Heart right ventricle (tissue), 16 donors: Measurements from ENCODE around the gene CTDNEP1. TPM values are rescaled to one million over a fixed set of nuclear protein-coding genes. Genes with fewer than 3 reads are reported as not detected.

ENCODE experiments used
- ATAC-seq, 8 donors: fragments of 200-7000 bp; cut with Tn5 transposase; one replicate each; pipeline ENCODE4 v1.9.1; 2020; ENCODE audit warnings: mild to moderate bottlenecking in 8 of 8, moderate library complexity in 8 of 8, moderate number of reproducible peaks in 1 of 8
- DNase-seq, 2 donors: peaks; one replicate each; pipeline ENCODE4 v3.0.0-alpha.2; 2020
- H3K27ac ChIP-seq, 10 donors: fragments of 200-600 bp; sonication (generic) in 2 of 10; one replicate each; pipeline versions ENCODE4 v1.5.0 to v1.8.0; 2020 to 2022; ENCODE audit warnings: mild to moderate bottlenecking in 3 of 10
- H3K27me3 ChIP-seq, 7 donors: fragments of 200-600 bp; one replicate each; pipeline ENCODE4 v1.8.0; 2021 to 2022; ENCODE audit warnings: mild to moderate bottlenecking in 2 of 7
- H3K36me3 ChIP-seq, 9 donors: fragments of 200-600 bp; sonication (generic) in 1 of 9; one replicate each; pipeline versions ENCODE4 v1.5.0 to v1.8.0; 2020 to 2022; ENCODE audit warnings: mild to moderate bottlenecking in 2 of 9
- H3K4me1 ChIP-seq, 9 donors: fragments of 200-600 bp; sonication (generic) in 1 of 9; one replicate each; pipeline versions ENCODE4 v1.5.0 to v1.8.0; 2020 to 2022; ENCODE audit warnings: mild to moderate bottlenecking in 4 of 9
- H3K4me3 ChIP-seq, 10 donors: fragments of 200-600 bp; sonication (generic) in 2 of 10; one replicate each; pipeline versions ENCODE4 v1.5.0 to v1.8.0; 2020 to 2022; ENCODE audit warnings: mild to moderate bottlenecking in 7 of 10, moderate library complexity in 2 of 10
- H3K9me3 ChIP-seq, 11 donors: fragments of 200-600 bp in 10 of 11; sonication (generic) in 2 of 11; one replicate each; pipeline versions ENCODE4 v1.5.0 to v1.8.0; 2013 to 2022; ENCODE audit warnings: mild to moderate bottlenecking in 2 of 11, control low read depth in 1 of 11, moderate library complexity in 1 of 11
- WGBS, 2 donors: extraction: QIAGEN DNeasy Blood & Tissue Kit; methylation state at CpG; one replicate each; pipeline ENCODE4 v1.1.7; 2013; ENCODE audit warnings: inconsistent platforms in 1 of 2; 5-methylcytosine and 5-hydroxymethylcytosine counted together
- intact Hi-C, 10 donors: fragments of 100-400 bp; cut with DNase I; formaldehyde crosslinking; loops; one replicate each; pipeline versions ENCODE4 v1.11.1 to v1.14.2; 2022
- polyA plus RNA-seq, 2 donors: library from polyadenylated mRNA; stranded (reverse); fragments of 200-250 nt; gene quantifications; one replicate each; pipeline ENCODE4 v1.2.3, GENCODE V29; 2013
- total RNA-seq, 10 donors: library from RNA; stranded (reverse); fragmentation: NEBNext Ultra II Directional in 3 of 10; extraction: Animal tissue kit (Norgen Biotek cat#: 25700) in 3 of 10; gene quantifications; one replicate each; pipeline versions ENCODE4 v1.2.1 to v1.2.4, GENCODE V29; 2021 to 2023
- TF ChIP-seq, protein P1 (sequence below), 9 donors: fragments of 200-600 bp; sonication (generic) in 2 of 9; IDR thresholded peaks; one replicate each; pipeline versions ENCODE4 v1.5.0 to v1.8.0; 2021 to 2022; ENCODE audit warnings: antibody characterized with exemption in 9 of 9, mild to moderate bottlenecking in 5 of 9, moderate library complexity in 1 of 9
- donor health status: Arrhythmogenic right ventricular cardiomyopathy.
- donor health status: ischemic (EF 13 %, LVEDD 7.1; RV severe dilation, severe dysfunction).
- donor health status: healthy with polysubstance abuse.
- donor health status: DM: no; HTN: yes; CAD: no.
- donor health status: DM: no; HTN: no; CAD: no.
- donor health status: ischemic (EF 25% LVEDD 6.9; RV normal size, moderate dysfunction).
- donor health status: ischemic (EF 25% LVEDD 5.7; RV mildly dilated, moderate dysfunction).
- donor health status: healthy.
- donor health status: DM: yes; HTN: yes; CAD: no.
- donor health status: Ischemic cardiomyopathy.
- donor health status: ischemic (EF 35%, LVEDD 5.7; RV mildly dilated, moderate dysfunction).
- donor health status: nonischemic (EF 11% LVEDD 7.7; RV severe dilation, severe dysfunction).
- donor health status: DM: yes; HTN: yes; CAD: no.
- donor health status: PGD.
- donor health status: ischemic (EF 29% LVEDD 5.4; RV normal size, mild dysfunction).
- donor health status: nonischemic (EF 23%, LVEDD 6.1; RV moderate dilation, normal function).

Gene CTDNEP1
- total and polyA plus RNA-seq, 12 donors: 56.3 to 135 (median 110) TPM

DNA sequence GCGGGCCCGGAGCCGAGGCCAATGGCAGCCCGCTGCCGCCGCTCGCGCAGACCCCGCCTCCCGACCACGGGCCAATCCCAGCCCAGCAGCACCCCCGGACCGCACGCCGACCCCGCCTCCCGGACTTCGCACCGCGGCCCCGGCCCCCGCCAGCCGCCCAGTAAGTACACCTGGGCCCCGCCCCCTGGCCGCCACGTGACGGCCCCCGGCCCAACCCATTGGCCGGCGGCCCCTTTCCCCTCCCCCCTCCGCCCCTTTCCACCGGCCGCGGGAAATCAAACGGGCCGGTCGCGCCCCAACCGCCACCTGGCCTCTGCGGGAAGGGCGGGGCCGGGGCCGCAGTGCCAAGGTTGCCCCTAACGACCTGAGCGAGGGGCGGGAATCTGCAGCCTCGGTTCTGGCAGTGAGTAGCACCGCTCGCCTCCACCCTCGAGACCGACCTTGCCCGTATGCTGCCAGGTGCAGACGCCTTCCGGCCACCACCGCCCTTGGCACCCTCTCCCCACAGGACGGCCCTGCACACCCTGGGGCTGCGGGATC is 43.1 kb upstream of the CTDNEP1 start, which contains the start of gene YBX2:
Gene YBX2 (minus strand): TSS at position 26 of the 540 bp plus-strand sequence. CDS start 139 bp downstream, outside the sequence.
- peak within 1 kb of the TSS in 6 of 10 donors; percentile 45 to 84 (median 82) for H3K27ac ChIP-seq
- WGBS, 2 donors: 1 to 3% methylated on average over 30 to 51 of the region's 57 CpGs
- H3K9me3 ChIP-seq: no peaks in the 10 kb centered on the region
- DNase-seq: peak; percentile 66 to 75
- peaks cover 21 to 67% (median 58%) of the 10 kb centered on the region in 9 donors for H3K4me1 ChIP-seq
- peaks cover 0 to 71% (median 38%) of the 10 kb centered on the region in 7 donors for H3K27me3 ChIP-seq
- peak within 1 kb of the TSS in 9 of 10 donors; percentile 16 to 45 (median 25) for H3K4me3 ChIP-seq
- intact Hi-C loops: loop anchor here in 7 of 10 donors (5.0 to 10.0 kb wide), 6 partner anchors 42 to 250 kb away; partner anchors contain the start of genes SLC16A11 (in 2 of the 7), CTDNEP1 (in 1 of the 7) and ELP5 (in 1 of the 7)
- no peaks in the 10 kb centered on the region for H3K36me3 ChIP-seq
- peak; percentile 11 to 42 (median 30) for ATAC-seq
- TF ChIP-seq, protein P1, sequence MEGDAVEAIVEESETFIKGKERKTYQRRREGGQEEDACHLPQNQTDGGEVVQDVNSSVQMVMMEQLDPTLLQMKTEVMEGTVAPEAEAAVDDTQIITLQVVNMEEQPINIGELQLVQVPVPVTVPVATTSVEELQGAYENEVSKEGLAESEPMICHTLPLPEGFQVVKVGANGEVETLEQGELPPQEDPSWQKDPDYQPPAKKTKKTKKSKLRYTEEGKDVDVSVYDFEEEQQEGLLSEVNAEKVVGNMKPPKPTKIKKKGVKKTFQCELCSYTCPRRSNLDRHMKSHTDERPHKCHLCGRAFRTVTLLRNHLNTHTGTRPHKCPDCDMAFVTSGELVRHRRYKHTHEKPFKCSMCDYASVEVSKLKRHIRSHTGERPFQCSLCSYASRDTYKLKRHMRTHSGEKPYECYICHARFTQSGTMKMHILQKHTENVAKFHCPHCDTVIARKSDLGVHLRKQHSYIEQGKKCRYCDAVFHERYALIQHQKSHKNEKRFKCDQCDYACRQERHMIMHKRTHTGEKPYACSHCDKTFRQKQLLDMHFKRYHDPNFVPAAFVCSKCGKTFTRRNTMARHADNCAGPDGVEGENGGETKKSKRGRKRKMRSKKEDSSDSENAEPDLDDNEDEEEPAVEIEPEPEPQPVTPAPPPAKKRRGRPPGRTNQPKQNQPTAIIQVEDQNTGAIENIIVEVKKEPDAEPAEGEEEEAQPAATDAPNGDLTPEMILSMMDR (IDR thresholded peaks at IDR 0.05): no peak

DNA sequence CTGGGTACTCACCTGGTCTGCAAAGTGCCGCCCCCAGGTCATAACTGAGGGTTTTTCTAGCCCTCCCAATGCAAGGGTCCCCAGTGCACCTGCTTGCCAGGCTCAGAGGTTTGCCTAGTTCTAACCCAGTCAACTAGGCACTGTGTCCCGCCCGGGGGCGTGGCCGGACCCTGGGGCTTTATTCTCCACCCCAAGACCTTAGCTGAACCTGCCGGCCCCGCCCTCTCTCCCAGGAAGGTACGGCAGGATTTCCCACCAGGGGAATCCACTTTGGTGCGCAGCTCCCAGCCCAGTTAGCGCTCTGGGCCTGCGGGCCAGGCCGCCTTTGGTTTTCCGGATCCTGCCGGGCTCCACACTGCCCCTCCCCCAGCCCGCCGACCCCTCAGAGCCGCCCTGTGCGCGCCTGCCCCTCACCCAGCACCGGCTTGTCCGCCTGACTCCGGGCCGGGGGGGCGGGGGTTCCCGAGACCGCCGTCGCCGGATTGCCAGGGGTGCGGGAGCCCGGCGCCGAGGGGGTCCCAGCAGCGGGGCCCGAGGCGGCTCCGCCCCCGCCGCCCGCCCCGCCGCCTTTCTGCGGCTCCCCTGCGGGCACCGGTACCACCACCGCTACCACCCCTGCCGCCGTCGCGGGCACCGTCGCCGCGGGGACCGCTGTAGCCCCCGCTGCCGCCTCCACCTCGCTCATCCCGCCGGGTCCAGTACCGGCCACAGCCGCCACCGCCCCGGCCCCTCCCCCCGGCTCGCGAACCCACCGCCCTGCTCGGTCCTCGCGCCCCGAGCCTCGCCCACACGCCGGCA is 42.5 kb upstream of the CTDNEP1 start:
- peak overlapping the region in 9 of 10 donors; percentile 13 to 45 (median 24) for H3K4me3 ChIP-seq
- DNase-seq: no peak
- peak in 1 of 8 donors; percentile 1 for ATAC-seq
- TF ChIP-seq, protein P1 (IDR thresholded peaks at IDR 0.05): no peak
- H3K36me3 ChIP-seq: no peaks in the 10 kb centered on the region
- peaks cover 21 to 70% (median 58%) of the 10 kb centered on the region in 9 donors for H3K4me1 ChIP-seq
- H3K27me3 ChIP-seq: peaks cover 0 to 72% (median 39%) of the 10 kb centered on the region in 7 donors
- intact Hi-C loops: loop anchor here in 4 of 10 donors (10.0 kb wide), 2 partner anchors 239 to 249 kb away; partner anchors contain the start of gene SLC16A11 (in 2 of the 4)
- H3K27ac ChIP-seq: peak overlapping the region in 4 of 10 donors; percentile 25 to 55 (median 27)
- H3K9me3 ChIP-seq: no peaks in the 10 kb centered on the region
- 4 to 5% methylated on average over 35 to 67 of the region's 75 CpGs for WGBS, 2 donors

DNA sequence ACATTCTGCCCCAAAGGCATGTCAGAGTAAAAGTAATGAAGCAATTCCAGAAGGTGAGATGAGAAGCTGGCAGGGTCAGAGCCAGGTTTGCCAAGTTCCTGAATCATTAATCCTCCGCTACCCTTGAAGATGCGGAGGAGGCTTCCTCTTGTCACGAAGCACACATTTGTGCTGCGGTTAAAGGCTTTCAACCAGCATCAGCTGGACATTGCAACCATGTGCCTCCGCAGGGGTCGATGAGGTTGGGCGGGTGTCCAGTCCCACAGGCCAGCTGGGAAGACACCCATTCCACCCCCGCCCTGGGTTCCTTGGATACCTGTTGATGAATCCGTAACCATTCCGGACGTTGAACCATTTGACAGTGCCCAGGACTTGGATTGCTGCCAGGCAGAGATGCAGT is 41.6 kb upstream of the CTDNEP1 start:
- Histone ChIP-seq H3K27me3 (peaks cover 0 to 72% (median 39%) of the 10 kb centered on the region in 7 donors), H3K27ac (peak overlapping the region in 5 of 10 donors; percentile 20 to 55 (median 28)), H3K4me1 (peaks cover 21 to 70% (median 58%) of the 10 kb centered on the region in 9 donors), H3K9me3 (no peaks in the 10 kb centered on the region), H3K36me3 (no peaks in the 10 kb centered on the region), H3K4me3 (no peak overlapping the region)
- DNase-seq (no peak), ATAC-seq (no peak)
- TF ChIP-seq, protein P1 (IDR thresholded peaks at IDR 0.05): no peak
- intact Hi-C loops: loop anchor here in 4 of 10 donors (10.0 kb wide), 2 partner anchors 238 to 248 kb away; partner anchors contain the start of gene SLC16A11 (in 2 of the 4)
- WGBS, 2 donors: 70 to 72% methylated on average over 11 of the region's 11 CpGs

DNA sequence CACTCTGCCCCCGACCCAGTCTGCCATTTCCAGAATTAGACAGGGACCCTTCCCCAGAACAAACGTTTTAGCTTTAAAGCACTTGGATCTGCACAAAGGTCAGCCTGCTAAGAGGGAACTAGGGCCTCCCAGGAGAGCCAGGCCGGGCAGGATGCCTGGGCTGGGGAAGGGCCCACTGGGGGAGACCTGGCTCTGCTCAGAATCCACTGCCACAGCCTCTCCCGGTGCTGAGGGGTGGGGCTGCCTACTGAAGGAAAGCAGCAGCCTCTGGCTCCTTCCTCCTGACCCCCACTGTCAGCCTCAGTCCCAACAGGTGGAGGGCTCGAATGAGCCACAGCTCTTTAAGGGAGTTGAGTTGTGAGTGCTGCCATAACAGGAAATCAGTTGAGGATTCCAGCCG is 41.2 kb upstream of the CTDNEP1 start:
- no peak overlapping the region for H3K4me3 ChIP-seq
- intact Hi-C loops: loop anchor here in 4 of 10 donors (10.0 kb wide), 2 partner anchors 238 to 248 kb away; partner anchors contain the start of gene SLC16A11 (in 2 of the 4)
- no peaks in the 10 kb centered on the region for H3K9me3 ChIP-seq
- peaks cover 0 to 75% (median 39%) of the 10 kb centered on the region in 7 donors for H3K27me3 ChIP-seq
- H3K27ac ChIP-seq: peak overlapping the region in 6 of 10 donors; percentile 7 to 55 (median 27)
- TF ChIP-seq, protein P1 (IDR thresholded peaks at IDR 0.05): no peak
- H3K36me3 ChIP-seq: peaks cover 0 to 3% (median 0%) of the 10 kb centered on the region in 9 donors
- ATAC-seq (peak in 3 of 8 donors; percentile 11 to 24 (median 17)), DNase-seq (peak in 1 of 2 donors; percentile 54)
- WGBS, 2 donors: 8 to 17% methylated on average over 6 of the region's 6 CpGs
- peaks cover 21 to 70% (median 58%) of the 10 kb centered on the region in 9 donors for H3K4me1 ChIP-seq
